Mesodermal cell (in vitro differentiated cells): ENCODE data around the gene STUB1.
A peak's percentile ranks its signal among the peaks of the same experiment; 100 is the strongest.
"Not testable (repeated sequence)": the region's sequence is repeated elsewhere in the genome, so short reads cannot be mapped to it uniquely, and the experiment has no call there.

Source experiments
- H3K27ac ChIP-seq: 2 replicates; pipeline ENCODE4 v1.7.0; 2013; ENCODE audit warnings: mild to moderate bottlenecking, low read depth, low read length, moderate library complexity; ENCODE audit not compliant: severe bottlenecking
- H3K36me3 ChIP-seq: 2 replicates; pipeline ENCODE4 v1.7.1; 2013; ENCODE audit warnings: mild to moderate bottlenecking, low read length, moderate library complexity; ENCODE audit not compliant: control insufficient read depth, insufficient read depth
- H3K4me1 ChIP-seq: one replicate; pipeline ENCODE4 v1.7.1; 2013; ENCODE audit warnings: mild to moderate bottlenecking, low read length; ENCODE audit not compliant: insufficient read depth, control insufficient read depth, poor library complexity, severe bottlenecking
- H3K4me3 ChIP-seq: 2 replicates; pipeline ENCODE4 v1.7.0; 2013; ENCODE audit warnings: low read length, control low read depth, mild to moderate bottlenecking; ENCODE audit not compliant: insufficient read depth, poor library complexity, severe bottlenecking; ENCODE audit errors: extremely low read depth
- H3K9me3 ChIP-seq: 2 replicates; pipeline ENCODE4 v1.7.1; 2013; ENCODE audit warnings: mild to moderate bottlenecking, low read length, moderate library complexity; ENCODE audit not compliant: control insufficient read depth
- WGBS, 2 experiments: methylation state at CpG; one replicate each; pipeline ENCODE4 v1.1.5; 2013; ENCODE audit warnings: missing lambda C conversion rate in 2 of 2; ENCODE audit not compliant: insufficient coverage in 2 of 2; 5-methylcytosine and 5-hydroxymethylcytosine counted together

The STUB1 gene

DNA sequence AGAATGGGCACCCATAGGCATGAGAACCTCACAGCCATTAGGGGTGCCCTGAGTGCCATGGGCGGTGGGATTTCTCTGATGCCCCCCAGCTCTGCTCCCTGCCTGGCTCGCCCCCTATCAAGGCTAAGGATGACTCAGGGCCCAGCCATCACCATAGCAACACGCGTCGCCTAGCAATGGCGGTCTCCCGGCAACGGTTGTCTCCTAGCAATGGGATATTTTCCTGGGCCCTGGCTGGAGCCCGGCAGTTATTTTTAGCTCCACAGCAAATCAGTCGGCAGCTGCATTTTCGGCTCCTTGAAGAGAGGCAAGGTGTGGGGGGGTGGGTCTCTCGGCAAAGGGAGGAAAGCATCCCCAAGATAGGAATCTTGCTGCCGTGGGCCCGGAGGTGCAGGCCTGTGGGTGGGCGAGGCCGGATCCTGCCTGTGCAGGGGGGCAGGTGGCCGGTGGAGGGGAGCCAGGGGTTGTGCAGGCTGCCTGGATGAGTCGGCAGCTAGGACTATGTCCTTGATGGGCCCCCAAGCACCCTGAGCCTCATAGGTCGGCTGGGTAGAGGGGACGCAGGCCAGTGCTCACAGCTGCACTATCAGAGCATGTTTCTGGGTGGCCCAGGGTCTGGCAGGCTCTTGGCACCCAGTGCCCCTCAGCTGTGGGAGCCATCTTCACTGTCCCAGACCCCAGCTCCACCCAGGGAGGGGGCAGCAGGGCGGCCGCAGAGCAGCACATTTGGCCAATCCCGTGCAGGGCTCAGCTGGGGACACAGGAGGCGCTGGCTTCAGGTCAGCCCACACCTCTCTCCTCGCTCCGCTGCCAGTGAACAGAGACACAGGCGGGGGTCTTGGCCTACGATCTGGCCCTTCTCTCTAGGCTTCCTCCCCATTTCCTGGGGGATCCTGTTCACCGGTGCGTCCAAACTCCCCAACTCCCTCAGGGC, 29.6 kb downstream of the STUB1 start:
- Histone ChIP-seq H3K4me1 (peaks cover 11% of the 10 kb centered on the region), H3K9me3 (no peaks in the 10 kb centered on the region), H3K4me3 (no peak overlapping the region), H3K27ac (peak overlapping the region; percentile 79), H3K36me3 (no peaks in the 10 kb centered on the region)
- WGBS, 2 experiments: 35 to 40% methylated on average over 20 to 29 of the region's 30 CpGs

- Histone ChIP-seq H3K4me1 (peaks cover 11% of the 10 kb centered on the region), H3K9me3 (no peaks in the 10 kb centered on the region), H3K4me3 (no peak overlapping the region), H3K27ac (no peak overlapping the region), H3K36me3 (no peaks in the 10 kb centered on the region)
- WGBS, 2 experiments: 80% methylated on average over 20 to 21 of the region's 21 CpGs
These were observed 30.4 kb downstream of the STUB1 start for GRCh38 chr16:710500-711075.

DNA sequence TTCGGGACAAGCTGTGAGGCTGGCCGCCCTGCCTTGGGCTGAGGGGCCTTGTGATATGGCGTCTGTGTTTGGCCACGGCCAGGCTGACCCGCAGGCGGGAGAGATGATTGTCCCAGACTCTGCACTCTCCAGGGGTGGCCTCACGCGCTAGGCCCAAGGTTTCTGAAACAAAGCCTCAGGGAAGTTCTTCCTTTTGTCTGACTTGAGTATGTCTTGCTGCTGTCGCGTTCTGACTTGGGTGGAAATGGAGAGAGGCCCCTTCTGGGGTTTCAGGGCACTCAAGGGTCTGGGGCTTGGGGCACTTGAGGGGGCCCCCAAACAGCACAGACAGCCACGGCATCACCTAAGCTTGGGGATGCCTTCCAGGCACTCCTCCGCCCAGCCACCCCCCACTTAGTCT, 30.9 kb downstream of the STUB1 start:
- H3K27ac ChIP-seq: no peak overlapping the region
- WGBS, 2 experiments: 79 to 90% methylated on average over 10 to 12 of the region's 12 CpGs
- no peaks in the 10 kb centered on the region for H3K9me3 ChIP-seq
- peaks cover 12% of the 10 kb centered on the region for H3K4me1 ChIP-seq
- H3K36me3 ChIP-seq: no peaks in the 10 kb centered on the region
- H3K4me3 ChIP-seq: no peak overlapping the region

DNA sequence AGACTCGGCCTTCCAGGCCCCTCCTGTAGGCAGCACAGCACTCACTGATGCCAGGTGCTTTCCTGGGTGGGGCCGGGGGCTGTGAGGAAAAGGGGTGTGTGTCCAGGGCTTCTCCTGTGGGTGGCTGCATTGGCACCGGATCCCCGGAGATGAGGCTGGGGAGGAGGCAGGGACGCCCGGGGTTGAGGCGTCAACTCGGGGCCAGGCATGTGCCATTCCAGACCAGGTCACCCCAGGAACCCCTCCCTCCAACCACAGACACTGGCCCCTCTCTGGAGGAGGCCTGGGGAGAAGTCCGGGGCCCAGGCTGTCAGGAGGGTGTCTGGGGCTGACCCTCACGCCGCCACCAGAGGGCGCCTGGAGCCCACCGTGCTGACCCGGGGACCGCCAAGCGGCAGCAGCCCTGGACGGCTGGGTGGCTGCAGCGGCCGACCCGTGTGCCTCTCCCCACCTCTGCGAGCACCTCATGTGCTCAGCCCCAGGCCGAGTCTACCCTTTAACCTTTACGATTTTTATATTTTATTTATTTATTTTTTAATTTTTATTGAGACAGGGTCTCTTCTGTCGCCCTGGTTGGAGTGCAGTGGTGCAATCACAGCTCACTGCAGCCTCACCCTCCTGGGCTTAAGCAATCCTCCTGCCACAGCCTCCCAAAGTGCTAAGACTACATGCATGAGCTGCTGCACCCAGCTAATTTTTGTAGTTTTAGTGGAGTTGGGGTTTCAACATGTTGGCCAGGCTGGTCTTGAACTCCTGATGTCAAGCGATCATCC, 31.5 kb downstream of the STUB1 start:
- WGBS, 2 experiments: 8 to 40% methylated on average over 5 to 19 of the region's 25 CpGs
- Histone ChIP-seq H3K4me3 (no peak overlapping the region), H3K4me1 (peaks cover 18% of the 10 kb centered on the region), H3K27ac (no peak overlapping the region), H3K36me3 (no peaks in the 10 kb centered on the region), H3K9me3 (no peaks in the 10 kb centered on the region)

DNA sequence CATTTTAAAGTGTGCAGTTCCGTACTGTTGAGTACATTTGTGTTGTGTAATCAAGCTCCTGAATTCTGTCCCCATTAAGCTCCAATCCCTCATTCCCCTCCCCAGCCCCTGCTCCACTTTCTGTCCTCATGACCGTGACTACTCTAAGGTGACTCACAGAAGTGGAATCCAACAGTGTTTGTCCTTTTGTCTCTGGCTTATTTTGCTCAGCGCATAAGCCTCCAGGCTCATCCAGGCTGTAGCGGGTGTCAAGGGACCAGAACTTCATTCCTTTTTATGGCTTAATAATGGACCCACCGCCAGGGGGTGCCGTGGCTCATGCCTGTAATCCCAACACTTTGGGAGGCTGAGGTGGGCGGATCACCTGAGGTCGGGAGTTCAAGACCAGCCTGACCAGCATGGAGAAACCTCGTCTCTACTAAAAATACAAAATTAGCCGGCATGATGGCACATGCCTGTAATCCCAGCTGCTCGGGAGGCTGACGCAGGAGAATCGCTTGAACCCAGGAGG, 32.6 kb downstream of the STUB1 start:
- not testable (repeated sequence) for H3K36me3 ChIP-seq, H3K9me3 ChIP-seq, H3K4me3 ChIP-seq
- peaks cover 20% of the 10 kb centered on the region for H3K4me1 ChIP-seq
- H3K27ac ChIP-seq: peak overlapping the region; percentile 16
- WGBS, 2 experiments: 41 to 44% methylated on average over 11 of the region's 13 CpGs

GRCh38 chr16:714079-714478, 33.9 kb downstream of the STUB1 start:
- WGBS, 2 experiments: 86 to 99% methylated on average over 9 to 11 of the region's 11 CpGs
- H3K27ac ChIP-seq: no peak overlapping the region
- H3K4me1 ChIP-seq: peaks cover 20% of the 10 kb centered on the region
- no peaks in the 10 kb centered on the region for H3K9me3 ChIP-seq
- peaks cover 4% of the 10 kb centered on the region for H3K36me3 ChIP-seq
- no peak overlapping the region for H3K4me3 ChIP-seq

DNA sequence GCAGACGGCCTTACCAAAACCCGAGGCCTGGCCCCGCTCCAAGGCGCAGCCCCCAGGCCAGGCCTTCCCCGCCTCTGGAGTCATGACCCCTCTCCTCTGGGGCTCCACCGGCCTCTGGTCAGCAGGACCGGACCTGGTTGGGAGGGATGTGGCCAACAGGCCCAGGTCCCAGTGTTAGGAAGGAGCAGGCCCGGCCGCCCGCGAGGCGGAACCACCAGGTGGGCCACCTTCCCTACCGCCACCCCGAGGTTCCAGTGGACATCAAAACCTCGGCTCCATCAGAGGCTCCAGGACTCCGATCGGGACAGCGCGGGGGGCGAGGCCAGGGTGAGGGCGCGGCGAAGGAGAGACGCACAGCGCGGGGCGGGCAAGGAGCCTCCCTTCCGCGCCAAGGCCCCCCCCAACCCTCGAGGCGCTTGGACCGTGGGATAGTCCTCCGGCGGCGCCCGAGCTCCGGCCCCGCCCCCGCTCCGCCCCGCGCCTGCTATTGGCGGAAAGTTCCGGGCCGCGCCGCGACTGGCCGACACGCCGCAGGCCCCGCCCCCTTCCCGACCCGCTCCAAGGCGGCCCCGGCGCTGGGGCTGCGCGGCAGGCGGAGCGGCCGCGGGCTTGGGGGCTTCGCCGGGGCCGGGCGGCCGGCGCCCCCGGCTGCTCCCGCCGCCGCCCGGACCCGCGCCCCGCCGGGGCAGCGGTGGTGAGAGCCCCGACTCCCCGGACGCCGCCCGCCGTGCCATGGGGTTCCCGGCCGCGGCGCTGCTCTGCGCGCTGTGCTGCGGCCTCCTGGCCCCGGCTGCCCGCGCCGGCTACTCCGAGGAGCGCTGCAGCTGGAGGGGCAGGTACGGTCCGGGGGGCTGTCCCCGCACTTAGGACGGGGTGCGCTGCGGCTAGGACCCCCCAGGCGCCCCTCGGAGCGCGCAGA, 34.6 kb downstream of the STUB1 start, which contains the start of gene METRN:
TSS of gene METRN (plus strand) at position 561 of the 919 bp plus-strand sequence. CDS start at position 733, 172 bp downstream.
- peaks cover 4% of the 10 kb centered on the region for H3K36me3 ChIP-seq
- peaks cover 19% of the 10 kb centered on the region for H3K4me1 ChIP-seq
- no peaks in the 10 kb centered on the region for H3K9me3 ChIP-seq
- peak within 1 kb of the TSS; percentile 53 for H3K27ac ChIP-seq
- whole genome bisulfite sequencing, 2 experiments: 12 to 15% methylated on average over 79 to 87 of the region's 108 CpGs
- peak within 1 kb of the TSS; percentile 58 for H3K4me3 ChIP-seq

DNA sequence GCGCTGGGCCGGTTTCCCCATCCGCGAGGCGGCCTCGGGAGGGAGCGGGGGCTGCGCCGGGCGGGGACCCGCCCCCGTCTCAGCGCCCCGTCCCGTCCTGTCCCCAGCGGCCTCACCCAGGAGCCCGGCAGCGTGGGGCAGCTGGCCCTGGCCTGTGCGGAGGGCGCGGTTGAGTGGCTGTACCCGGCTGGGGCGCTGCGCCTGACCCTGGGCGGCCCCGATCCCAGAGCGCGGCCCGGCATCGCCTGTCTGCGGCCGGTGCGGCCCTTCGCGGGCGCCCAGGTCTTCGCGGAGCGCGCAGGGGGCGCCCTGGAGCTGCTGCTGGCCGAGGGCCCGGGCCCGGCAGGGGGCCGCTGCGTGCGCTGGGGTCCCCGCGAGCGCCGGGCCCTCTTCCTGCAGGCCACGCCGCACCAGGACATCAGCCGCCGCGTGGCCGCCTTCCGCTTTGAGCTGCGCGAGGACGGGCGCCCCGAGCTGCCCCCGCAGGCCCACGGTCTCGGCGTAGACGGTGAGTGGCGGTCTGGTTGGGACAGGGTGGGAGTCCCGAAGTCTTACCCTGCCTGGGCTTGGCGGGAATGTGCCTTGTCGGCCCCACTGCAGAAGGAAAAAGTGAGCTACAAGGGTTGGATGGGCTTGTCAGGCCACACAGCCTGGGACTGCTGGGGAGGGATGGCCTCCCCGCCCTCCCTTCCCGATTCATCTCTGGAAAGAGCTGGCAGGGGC, 35.4 kb downstream of the STUB1 start:
- H3K4me3 ChIP-seq: peak overlapping the region; percentile 58
- WGBS, 2 experiments: 5% methylated on average over 51 to 69 of the region's 74 CpGs
- no peaks in the 10 kb centered on the region for H3K9me3 ChIP-seq
- peaks cover 17% of the 10 kb centered on the region for H3K4me1 ChIP-seq
- peak overlapping the region; percentile 53 for H3K27ac ChIP-seq
- peaks cover 4% of the 10 kb centered on the region for H3K36me3 ChIP-seq

DNA sequence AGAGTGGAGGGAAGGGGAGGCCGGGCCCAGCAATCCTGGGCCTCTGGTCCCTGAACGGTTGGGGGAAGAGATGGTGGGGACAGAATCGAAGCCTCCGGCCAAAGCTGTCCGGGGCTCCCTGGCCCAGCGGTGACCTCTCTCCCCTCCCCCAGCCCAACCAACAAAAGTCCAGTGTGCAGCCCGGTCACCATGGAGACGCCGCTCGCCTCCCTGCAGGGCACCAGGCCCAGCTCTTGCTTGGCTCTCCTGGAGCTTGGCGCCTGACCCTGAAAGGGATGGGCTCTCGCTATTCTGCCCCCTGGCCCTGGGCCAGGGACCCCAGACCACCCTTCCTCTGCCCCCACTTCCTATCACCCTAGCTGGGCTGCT, 36.0 kb downstream of the STUB1 start:
- H3K27ac ChIP-seq: peak overlapping the region; percentile 53
- H3K9me3 ChIP-seq: no peaks in the 10 kb centered on the region
- peaks cover 16% of the 10 kb centered on the region for H3K4me1 ChIP-seq
- H3K4me3 ChIP-seq: peak overlapping the region; percentile 58
- H3K36me3 ChIP-seq: peaks cover 4% of the 10 kb centered on the region
- WGBS, 2 experiments: 18 to 31% methylated on average over 4 to 11 of the region's 12 CpGs
